ENCODE measurements around the gene UMODL1. TPM values are rescaled to one million over a fixed set of nuclear protein-coding genes. Genes with fewer than 3 reads are reported as not detected.

The UMODL1 gene
- total RNA-seq, 1 donor from 2014 or later: 0.19 TPM

GRCh38 chr21:42108554-42109340, 37.6 kb downstream of the UMODL1 start:
- H3K4me3 Mint-ChIP-seq (ENCODE audit: low read depth): no peak overlapping the region
- no peaks in the 10 kb centered on the region for H3K36me3 Mint-ChIP-seq (ENCODE audit: insufficient read depth)
- H3K27ac Mint-ChIP-seq: no peak overlapping the region
- peaks cover under 1% of the 10 kb centered on the region for H3K4me1 Mint-ChIP-seq (ENCODE audit: low read depth)
- H3K27me3 Mint-ChIP-seq: peaks cover 15% of the 10 kb centered on the region
- H3K9me3 Mint-ChIP-seq (ENCODE audit: low read depth): no peaks in the 10 kb centered on the region
- no peak for TF ChIP-seq CTCF (IDR thresholded peaks at IDR 0.05; ENCODE audit: unreplicated experiment)
- DNase-seq (ENCODE audit: low spot score, unreplicated experiment): no peak

GRCh38 chr21:42109473-42109872, 38.4 kb downstream of the UMODL1 start:
- Mint-ChIP-seq H3K4me1 (ENCODE audit: low read depth) (no peaks in the 10 kb centered on the region), H3K9me3 (ENCODE audit: low read depth) (no peaks in the 10 kb centered on the region)
- no peak for DNase-seq (ENCODE audit: low spot score, unreplicated experiment)

GRCh38 chr21:42109873-42110525, 38.9 kb downstream of the UMODL1 start:
- H3K4me3 Mint-ChIP-seq (ENCODE audit: low read depth): no peak overlapping the region
- no peak for TF ChIP-seq CTCF (IDR thresholded peaks at IDR 0.05; ENCODE audit: unreplicated experiment)
- H3K27ac Mint-ChIP-seq: no peak overlapping the region
- DNase-seq (ENCODE audit: low spot score, unreplicated experiment): no peak
- H3K4me1 Mint-ChIP-seq (ENCODE audit: low read depth): no peaks in the 10 kb centered on the region
- no peaks in the 10 kb centered on the region for H3K36me3 Mint-ChIP-seq (ENCODE audit: insufficient read depth)
- peaks cover 19% of the 10 kb centered on the region for H3K27me3 Mint-ChIP-seq
- H3K9me3 Mint-ChIP-seq (ENCODE audit: low read depth): no peaks in the 10 kb centered on the region

More at GRCh38 chr21:42109473-42109872, 38.4 kb downstream of the UMODL1 start:
- no peak for TF ChIP-seq CTCF (IDR thresholded peaks at IDR 0.05; ENCODE audit: unreplicated experiment)
- Mint-ChIP-seq H3K4me3 (ENCODE audit: low read depth) (no peak overlapping the region), H3K27me3 (peaks cover 18% of the 10 kb centered on the region), H3K36me3 (ENCODE audit: insufficient read depth) (no peaks in the 10 kb centered on the region), H3K27ac (no peak overlapping the region)

GRCh38 chr21:42110691-42111469, 39.8 kb downstream of the UMODL1 start:
- Mint-ChIP-seq H3K36me3 (ENCODE audit: insufficient read depth) (no peaks in the 10 kb centered on the region), H3K27me3 (peaks cover 21% of the 10 kb centered on the region), H3K4me1 (ENCODE audit: low read depth) (no peaks in the 10 kb centered on the region), H3K27ac (no peak overlapping the region), H3K4me3 (ENCODE audit: low read depth) (no peak overlapping the region), H3K9me3 (ENCODE audit: low read depth) (no peaks in the 10 kb centered on the region)
- no peak for DNase-seq (ENCODE audit: low spot score, unreplicated experiment)
- TF ChIP-seq CTCF (IDR thresholded peaks at IDR 0.05; ENCODE audit: unreplicated experiment): no peak

- Mint-ChIP-seq H3K4me3 (ENCODE audit: low read depth) (no peak overlapping the region), H3K36me3 (ENCODE audit: insufficient read depth) (no peaks in the 10 kb centered on the region)
- TF ChIP-seq CTCF (IDR thresholded peaks at IDR 0.05; ENCODE audit: unreplicated experiment): no peak
Measured at GRCh38 chr21:42111470-42111743, 40.3 kb downstream of the UMODL1 start.

More at GRCh38 chr21:42111470-42111743, 40.3 kb downstream of the UMODL1 start:
- Mint-ChIP-seq H3K27me3 (peaks cover 21% of the 10 kb centered on the region), H3K27ac (no peak overlapping the region), H3K9me3 (ENCODE audit: low read depth) (no peaks in the 10 kb centered on the region), H3K4me1 (ENCODE audit: low read depth) (no peaks in the 10 kb centered on the region)
- DNase-seq (ENCODE audit: low spot score, unreplicated experiment): no peak
